NCI-H2196 (cell line): ENCODE measurements around the gene SARDH.

Source experiments
- DNase-seq: peaks from one replicate; lab custom pipeline; 2025; ENCODE audit not compliant: unreplicated experiment; lab: John Stamatoyannopoulos, UW

SARDH gene

DNA sequence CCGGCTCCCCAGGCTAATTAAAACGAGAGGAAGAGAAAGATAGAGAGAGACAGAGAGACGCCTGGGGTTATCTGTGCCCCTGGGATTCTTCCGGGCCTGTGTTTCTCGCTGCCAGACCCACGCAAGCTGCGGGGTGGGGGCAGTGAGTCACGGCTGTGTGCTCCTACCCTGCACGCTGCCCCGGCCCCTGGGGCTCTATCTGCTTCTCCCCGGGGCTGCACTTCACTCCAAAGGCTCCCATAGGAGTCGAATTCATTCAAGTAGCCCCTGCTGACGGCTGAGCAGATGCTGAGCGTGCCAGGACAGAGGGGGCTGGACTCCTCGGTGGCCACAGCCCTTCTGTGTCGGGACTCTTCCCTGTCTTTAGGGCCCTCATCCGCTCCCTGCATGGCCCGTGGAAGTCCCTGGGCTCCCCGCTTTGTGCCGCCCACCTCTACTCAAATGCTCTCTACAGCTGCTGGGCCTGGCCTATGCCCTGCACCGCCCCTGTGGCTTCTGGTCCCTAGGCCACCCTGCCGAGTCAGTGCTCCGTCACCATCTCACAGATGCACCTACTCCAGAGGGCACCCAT lies 22.8 kb downstream of the SARDH start:
- DNase-seq = no peak

DNA sequence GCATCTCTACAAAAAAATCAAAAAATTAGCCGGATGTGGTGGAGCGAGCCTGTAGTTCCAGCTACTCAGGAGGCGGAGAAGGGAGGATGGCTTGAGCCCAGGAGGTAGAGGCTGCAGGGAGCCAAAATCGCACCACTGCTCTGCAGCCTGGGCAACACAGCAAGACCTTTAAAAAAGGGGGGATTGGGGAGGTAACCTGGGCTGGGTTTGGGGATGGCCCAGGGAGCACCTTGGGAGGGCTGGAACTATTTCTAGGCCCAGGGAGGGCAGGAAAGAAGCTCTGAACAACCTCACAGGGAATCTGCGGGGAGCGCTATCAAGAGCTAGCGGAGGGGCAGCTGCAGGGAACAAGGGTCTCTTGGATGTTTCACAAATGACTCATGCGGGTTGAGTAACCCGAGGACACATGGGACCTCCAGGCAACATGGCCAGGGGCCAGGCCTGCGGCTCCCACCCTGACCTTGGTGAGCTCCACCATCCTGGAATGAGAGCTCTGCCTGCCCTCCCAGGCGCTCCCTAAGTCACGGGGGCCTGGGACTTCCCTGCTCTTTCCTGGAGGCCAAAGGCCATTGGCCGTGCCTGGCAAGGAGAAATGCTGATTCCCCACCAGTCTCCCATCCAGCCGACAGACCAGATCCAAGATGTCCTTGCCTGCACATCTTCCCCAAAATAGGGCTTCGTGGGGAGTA lies 23.4 kb downstream of the SARDH start:
- no peak for DNase-seq

- DNase-seq = no peak
Observed at GRCh38 chr9:133713960-133714495, 24.1 kb downstream of the SARDH start.

DNA sequence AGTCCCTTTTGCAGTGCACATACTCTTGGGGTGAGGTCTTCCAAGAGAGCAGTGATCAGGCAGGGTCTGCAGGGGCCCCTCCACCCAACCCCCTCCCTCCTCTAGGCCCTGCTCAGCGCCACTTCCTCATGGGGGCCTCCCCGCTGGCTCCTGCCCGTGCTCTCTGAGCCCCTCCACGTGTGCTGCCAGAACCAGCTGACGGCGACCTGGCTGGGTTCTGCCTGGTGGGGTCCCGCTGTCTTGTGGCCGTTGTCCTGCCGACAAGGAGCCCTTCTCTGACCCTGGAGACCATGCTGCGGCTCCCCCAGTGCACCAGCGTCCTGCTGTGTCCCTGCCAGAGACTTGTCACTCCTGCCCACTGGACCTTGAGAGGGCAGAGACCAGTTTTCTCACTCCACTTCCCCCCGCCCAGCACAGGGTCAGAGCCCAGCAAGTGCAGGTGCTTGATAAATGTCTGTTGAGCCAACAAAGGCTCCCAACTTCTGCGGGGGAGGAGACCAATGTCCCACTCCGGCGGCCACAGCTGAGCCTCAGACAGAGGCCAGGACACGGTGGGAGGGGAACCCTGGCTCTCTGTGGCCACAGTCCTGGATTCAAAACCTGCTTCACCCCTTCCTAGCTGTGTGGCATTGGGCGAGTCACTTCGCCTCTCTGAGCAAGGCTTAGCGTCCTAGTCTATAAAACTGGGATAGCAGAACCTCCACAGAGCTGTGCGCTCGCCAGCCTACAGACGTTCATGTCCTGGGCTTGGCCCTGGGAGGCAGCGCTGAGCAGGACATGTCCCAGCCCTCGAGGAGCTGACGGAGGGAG lies 24.8 kb downstream of the SARDH start:
- no peak for DNase-seq

GRCh38 chr9:133712221-133713100 lies 25.7 kb downstream of the SARDH start:
- DNase-seq = no peak

DNA sequence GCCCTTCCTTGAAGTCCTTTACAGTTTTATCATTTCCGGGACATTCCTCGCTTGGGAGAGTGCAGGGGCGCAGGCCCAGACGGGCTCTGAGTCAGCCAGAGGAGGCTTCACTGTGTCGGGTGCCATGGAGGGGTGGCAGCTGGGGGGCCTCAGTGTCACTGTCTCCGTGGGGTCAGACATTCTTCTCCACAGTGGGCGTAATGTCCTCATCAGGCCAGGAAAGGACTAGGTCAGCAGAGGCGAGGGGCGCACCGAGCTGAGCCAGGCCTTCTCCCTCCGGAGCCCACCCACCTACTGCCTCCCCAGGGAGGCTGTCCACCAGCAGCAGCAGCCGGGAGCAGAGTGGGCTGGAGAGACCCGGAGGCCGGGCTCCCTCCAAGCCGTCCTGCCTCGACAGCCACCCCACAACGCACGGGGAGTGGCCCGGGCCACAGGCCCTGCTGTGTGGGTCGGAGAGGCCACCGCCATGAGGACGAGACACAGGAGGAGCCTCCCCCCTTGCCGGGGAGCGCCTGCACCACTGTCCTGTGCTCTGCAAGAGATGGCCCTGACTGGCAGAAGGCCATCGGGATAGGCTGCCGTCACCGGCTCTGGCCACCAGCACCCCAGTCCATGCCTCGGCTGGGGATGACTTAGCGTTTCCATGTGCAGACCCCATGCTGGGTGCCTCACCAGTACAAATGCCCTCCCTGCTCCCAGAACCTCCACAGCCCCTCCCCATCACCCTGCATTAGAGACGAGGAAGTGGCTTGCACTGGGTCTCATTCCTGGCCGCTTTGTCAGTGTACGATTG lies 26.5 kb downstream of the SARDH start:
- no peak for DNase-seq

GRCh38 chr9:133710661-133711427 lies 27.3 kb downstream of the SARDH start:
- DNase-seq = no peak

DNA sequence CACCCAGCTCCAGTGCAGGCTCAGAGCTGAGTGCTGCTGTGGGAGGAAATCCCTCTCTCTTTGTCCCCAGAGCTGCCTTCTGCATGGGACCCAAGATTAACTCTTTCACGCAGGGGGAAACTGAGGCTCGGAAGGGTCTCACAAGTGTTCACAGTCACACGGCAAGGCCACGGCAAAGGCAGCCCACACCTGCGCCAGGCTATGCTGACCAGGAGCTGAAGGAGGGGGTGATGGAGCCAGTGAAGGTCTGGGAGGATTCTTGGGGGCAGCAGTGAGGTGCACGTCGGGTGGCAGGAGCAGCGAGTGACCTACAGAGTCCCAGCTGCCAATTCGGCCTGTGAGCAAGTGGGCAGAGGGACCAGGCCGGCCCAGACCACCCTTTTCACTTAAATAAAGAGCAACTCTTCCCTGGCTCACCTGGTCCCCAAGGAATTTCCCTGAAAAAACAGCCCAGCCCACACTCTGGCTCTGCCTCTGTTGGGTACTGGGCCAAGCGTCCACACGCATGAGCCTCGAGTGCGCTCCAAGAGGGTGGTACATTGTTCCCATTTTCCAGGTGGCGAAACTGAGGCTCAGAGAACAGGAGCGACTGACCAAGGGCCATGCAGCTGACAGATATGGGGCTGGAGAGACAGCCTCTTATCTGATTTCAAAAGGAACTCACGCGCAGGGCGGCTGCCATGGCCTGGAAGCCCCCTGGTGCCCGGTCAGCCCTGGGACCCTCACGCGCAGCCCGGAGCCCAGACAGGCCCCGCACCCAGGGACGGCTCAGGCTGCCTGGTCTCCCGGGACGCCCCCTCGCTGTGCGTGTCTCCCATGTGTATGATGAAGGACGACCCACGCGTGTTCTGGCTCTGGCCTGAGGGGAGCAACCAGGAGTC lies 28.2 kb downstream of the SARDH start:
- DNase-seq = no peak

DNA sequence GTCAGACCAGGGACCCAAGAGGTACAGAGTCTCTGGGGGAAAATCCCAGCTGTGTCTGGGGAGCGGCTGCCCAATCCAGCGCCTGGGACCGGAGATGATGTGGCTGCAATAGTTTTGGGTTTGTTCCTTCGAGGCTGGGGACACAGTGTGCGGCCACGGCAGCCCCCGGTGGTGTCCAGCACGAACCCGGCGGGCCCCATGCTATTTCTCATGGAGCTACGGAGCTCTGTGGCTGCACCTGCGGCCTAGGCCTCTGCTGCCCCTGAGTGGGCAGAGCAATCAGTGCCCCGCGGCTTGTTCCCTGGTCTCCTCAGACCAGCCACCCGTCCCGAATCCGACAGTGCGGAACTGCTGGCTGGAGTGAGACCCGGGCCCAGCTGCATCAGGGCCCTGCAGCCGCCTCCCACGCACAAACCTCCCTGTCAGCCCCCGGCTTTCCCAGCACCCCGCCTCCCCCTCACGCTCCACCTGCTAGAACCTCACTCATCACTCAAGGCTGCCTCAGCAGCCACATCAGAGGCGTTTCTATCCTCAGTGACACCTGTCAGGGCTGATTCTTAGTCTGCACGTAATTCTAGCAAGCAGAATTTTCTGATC lies 29.0 kb downstream of the SARDH start:
- DNase-seq = no peak

GRCh38 chr9:133708246-133709014 lies 29.7 kb downstream of the SARDH start:
- no peak for DNase-seq

DNA sequence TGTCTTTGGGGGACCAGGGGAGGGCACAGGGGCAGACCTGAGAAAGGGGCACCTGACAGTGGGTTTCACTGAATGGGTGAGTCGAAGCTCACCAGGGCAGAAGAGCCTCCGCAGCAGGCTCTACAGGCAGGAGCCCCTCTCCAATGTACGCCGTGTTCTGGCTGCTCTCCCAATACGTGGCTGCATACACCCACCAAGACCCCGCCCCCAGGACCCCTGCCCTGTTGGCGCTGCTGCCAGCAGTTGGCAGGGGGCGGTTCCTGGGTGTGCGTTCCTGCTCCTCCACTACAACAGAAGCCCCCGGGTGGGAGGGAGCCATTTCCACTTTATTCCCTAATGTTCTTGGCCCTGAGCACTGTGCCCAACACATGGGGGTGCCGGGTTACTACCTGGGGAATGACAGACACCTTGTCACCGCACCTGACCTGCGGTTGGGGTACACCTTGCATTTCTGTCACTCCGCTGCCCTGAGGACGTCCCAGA lies 30.3 kb downstream of the SARDH start:
- DNase-seq = no peak

DNA sequence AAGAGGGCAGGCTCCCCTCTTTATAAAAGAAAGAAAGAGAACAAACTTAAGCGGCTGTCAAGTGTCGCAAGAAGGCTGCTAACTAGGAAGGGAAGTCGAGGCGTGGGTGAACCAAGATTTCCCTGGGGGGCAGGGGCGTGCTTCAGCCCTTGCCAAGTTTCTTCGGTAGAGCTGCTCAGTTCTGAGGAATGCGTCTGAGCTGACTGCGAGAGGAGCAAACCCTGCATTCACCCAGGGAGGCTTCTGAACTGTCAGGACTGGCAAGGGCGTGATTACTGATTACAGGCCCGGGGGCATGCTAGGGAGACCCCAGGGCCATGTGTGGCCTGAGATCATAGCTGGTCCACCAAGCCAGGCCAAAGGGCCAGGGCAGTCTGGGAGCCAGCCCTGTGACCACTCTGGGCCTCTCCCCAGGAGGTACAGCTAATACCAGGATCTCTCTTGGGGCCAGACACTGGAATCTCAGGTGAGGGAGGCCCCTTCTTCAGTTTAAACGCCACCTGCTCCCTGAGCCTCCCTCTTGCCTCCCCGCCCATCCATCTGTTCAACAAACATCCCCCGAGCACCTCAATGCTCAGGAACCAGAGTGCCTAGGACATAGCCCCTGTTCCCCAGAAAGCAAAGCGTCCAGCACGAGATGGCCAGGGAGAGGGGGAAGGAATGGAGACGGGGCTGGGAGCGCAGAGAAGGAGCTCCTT lies 30.9 kb downstream of the SARDH start:
- DNase-seq = no peak

DNA sequence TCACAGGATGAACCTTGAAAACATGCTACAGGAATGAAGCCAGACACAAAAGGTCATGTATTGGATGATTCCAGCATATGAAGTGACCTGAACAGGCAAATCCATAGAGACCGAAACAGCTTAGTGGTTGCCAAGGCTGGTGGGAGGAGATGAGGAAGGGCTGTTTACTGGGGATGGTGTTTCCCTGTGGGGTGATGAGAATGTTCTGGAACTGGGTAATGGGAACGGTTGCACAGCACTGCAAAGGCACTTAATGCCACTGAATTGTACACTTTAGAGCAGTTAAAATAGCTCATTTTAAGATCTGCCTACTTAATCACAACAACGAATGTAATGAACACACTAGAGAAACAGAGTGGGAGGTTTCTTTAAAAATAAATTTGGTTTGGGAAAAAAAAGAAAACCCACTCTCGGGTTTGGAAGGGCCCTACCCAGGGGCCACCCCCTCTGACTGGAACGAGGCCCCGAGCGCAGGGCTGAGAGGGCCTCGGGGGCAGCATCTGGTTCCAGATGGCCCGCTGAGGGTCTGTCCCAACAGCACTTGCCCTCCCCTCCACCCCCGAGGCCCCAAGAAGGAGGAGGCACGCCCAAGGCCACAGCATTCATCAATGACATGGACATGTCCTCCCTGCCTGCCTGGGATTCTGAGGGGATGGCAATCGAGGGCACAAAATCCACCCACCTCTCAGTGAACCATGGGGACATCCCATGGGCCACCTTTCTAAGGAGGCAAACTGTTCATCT lies 31.7 kb downstream of the SARDH start:
- no peak for DNase-seq

GRCh38 chr9:133705576-133705975 lies 32.6 kb downstream of the SARDH start:
- DNase-seq = no peak

DNA sequence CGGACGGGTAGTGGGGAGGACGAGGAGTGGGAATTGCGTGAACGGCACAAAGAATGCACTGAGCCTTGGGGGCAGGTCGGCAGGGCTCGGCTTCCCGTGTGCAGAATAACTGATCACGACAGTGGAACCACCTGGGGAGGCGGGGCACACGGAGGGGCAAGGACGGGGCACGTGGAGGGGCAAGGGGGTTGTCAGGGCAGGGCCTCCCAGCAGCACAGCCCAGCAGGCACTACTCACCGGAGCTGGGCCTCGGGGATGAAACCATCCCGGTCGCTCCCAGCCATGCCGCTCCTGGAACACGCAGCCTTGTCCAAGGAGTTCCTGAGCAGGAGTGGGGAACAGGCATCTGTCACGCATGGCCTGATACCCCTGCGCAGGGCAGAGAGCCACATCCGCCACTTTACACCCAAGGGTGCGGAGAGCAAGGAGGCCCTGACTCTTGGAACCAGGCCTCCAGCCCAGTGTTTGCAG lies 33.4 kb downstream of the SARDH start:
- DNase-seq = no peak
